HL-60/S4 treated with retinoic acid at 250 ng/mL for 4 days and 3 days (cell line): Measurements from ENCODE around the gene SRPRB.

Experiments
- in situ Hi-C: fragments of 300-500 bp; cut with MboI; formaldehyde crosslinking; loops from 2 replicates; pipeline ENCODE4 v1.7.0; 2022; ENCODE audit warnings: low sequenced_read_pairs

SRPRB gene

DNA sequence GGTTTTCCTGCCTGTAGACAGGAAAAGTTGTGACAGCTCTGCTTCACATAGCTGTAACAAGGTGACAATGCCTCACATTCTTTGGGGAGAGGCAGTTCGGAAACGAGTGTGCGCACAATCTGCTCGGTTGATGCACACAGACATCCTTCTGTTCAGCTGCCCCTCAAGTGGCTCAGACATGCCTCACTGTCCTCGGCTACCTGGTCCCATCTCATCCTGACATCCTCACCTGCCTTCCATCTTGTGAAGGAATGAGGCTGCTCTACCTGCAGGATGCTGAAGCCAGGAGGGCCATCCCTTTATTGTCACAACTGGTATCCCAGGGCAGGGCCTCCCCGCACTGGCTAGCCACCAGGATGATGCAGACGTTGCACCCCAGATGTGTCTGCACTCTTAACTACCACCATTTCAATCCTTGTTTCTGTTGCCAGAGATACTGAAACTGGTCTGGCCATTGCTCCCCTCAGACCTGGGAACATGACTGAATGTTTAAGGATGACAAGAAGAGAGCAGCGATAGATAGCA is 19.4 kb downstream of the SRPRB start:
- in situ Hi-C loops: loop anchor here (25.0 kb wide), 1 partner anchor 387 kb away; no protein-coding TSS in a partner anchor

DNA sequence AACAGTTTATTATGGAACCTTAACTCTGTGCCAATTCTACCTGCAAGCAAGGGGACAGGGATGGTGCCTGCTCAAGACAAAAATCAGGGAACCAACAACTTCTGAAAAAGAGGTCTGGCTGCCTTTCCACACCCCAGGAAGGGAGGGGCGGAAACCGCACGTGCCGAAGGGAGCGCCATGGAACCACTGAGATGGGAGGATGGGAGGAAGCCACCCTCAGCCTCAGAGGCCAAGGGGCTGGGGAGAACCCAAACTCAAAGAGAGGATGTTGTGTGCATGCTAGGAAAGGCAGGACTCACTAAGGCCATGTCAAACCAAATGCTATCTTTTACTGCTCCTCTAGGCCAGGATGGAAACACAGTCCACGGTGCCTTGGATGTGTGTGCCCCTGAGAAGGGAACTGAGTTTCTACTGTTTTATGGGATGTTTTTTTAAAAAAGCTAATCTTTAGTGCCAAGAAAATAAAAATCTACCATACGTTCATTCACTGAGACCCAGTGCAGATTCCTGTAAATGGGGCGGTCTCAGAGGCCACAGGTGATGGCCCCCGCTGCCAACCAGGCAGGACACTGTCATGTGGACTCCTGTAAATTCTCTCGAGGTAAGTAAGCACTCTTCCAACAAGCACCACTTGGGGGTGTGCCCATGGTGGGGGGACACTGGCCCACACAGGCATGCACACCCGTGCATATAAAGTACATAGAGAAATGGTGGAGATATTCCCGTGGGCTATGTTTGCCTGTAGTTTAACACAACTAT is 20.5 kb downstream of the SRPRB start:
- in situ Hi-C loops: no loop called here

DNA sequence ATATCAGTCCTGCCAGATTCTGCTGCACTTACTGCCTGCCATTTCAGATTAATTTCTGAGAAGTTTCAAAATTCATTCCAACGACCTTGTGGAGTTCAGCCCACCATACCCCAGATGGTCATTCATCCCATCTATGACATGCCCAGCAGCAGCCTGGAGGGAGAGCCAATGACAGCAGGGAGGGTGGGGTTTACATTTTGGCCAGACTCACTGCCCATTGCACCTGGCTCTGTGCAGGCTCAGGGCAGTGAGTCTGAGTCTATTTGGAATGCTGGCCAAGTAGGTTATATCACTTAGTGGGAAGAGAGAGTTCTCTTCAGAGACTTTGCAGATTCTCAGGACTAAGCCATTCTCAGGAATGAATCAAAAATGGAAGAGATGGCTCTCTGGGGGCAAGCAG is 21.5 kb downstream of the SRPRB start:
- in situ Hi-C loops: no loop called here

DNA sequence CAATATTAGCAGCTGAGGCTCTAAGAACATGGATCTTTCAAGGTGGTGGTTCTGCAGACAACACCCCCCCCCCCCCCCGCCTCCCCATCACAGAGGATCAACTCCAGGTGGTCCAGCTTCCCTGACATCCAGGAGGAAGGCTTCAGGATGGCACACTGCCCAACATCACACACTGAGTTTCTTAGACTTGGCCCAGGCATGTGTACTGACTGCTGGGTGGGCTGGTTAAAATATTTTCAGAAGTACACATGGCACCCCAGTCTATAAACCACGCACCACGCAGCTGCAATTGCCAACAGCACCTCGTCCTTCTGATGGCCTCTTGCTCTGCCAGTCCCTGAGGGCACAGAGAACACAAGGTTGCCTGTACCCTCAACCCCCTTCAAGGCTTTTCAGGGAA is 22.1 kb downstream of the SRPRB start:
- in situ Hi-C loops: no loop called here

DNA sequence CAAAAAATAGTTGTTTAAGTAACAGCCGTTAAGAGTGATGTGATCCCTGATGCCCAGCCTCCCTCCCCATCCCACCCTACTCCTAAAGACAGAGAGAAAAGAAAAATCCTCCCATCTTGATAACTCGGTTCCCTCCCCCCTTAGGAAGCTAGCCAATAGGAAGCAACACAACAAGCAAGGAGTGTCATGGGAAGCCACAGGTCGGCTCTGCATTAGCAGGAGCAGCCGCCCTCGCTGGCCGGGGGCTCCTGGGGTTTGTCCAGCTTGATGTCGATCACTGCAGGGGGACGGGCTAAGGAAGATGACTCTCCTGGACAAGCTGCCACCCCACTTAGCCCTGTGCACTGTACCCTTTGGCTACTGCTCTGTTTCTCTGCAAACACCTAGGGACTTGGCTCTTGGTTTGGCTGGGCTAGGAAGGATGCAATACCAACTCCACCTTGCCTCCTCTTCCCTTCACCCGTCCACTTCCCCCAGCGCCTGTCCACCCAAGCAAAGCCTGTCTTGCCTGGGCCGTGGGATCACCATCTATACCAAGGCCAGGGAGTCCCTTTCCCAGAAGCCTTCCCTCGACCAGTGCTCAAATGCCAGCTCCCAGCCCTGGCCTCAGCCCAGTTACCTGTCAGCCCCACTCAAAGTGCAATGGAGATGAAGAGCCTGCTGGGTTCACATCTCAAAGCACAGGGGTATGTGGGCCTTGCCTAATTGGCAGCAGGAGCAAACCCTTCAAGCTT is 23.1 kb downstream of the SRPRB start:
- in situ Hi-C loops: no loop called here

DNA sequence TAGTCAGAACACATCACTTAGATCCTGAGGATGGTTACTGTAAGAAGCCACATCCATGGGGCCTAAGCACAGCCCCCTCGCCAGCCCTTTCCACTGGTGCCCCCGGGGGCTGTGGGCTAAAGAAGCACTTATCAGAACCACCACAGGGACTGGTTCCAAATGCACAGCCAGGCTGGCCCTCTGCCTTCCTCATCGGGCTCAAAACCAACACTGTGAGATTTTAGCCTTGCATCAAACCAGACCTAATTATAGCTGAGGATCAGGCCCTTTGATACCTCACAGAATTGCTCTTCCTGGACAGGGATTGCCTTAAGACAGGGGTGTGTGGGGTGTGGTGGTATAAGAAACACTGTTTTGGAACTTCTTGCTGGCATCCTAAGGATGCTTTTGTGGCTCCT is 23.7 kb downstream of the SRPRB start:
- in situ Hi-C loops: no loop called here

DNA sequence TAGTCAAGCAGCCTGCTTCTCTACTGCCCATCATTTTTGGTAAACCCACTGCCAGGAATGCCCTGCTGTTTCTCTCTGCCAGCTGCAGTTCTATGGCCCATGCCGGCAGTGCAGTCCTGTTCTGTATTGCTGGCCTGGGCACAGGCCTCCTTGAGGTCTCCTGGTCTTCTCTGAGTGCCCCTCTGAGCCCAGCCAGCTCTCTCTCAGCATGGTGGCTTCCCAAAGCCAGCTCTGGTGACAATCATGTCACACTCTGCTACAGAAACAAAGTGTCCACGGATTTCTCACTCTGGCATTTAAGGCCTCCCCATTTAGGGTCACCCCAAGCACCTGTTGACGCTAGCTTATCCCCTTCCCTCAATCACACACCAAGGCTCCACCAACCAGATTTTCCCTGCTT is 24.5 kb downstream of the SRPRB start:
- in situ Hi-C loops: no loop called here

DNA sequence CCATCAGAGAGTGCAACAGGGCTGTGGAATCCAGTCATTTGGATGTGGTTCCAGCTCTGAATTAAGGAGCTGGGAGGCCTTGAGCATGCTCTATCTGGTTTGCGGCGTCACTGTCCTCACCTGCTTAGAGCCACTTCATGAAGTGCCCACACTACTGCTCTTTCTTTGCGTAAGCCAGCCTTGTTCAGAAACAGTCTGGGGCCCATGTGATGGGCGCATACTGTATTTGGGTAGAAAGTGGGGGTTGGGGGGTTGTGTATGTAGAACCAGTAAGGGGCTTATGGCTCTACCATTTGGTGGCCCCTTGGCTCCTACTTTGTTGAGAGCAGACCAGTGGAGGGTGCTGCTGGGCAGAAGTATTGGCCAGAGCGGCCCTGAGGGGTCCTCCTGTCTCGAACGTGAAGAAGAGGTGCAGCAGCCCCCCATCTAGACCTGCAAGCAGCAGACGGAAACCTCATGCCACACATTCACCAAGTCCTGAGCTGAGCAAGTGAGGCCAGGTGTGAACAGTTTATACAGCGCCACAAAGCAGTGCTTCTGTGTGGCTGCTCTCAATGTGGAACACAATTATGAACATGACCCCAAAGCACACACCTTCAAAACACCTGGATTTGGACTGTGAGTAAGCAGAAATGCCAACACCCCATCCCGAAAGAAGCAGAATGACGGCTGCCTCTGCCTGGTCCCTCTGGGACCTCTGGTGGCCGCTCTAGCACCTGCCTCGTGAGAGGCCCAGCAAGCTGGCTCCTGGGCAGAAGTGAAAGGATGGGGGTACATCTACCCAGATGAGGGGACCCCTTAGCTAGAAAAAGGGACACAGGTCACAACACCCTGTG is 26.6 kb downstream of the SRPRB start:
- in situ Hi-C loops: no loop called here

DNA sequence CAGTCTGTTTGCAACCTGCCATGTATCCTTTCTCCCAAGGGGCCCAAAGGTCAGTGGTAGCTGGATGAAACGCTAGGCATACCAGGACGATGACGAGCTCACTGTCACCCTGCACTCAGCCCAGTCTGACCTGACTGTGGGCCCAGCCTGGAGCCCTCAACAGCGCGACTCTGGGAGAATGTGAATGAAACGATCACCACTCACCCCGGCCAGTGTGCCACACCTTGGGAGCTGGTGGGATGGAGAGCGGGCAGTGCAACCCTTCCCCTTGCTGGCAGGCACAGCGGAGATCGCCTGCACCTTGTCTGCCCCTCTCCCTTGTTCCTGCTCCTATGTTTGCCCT is 27.2 kb downstream of the SRPRB start:
- in situ Hi-C loops: no loop called here

DNA sequence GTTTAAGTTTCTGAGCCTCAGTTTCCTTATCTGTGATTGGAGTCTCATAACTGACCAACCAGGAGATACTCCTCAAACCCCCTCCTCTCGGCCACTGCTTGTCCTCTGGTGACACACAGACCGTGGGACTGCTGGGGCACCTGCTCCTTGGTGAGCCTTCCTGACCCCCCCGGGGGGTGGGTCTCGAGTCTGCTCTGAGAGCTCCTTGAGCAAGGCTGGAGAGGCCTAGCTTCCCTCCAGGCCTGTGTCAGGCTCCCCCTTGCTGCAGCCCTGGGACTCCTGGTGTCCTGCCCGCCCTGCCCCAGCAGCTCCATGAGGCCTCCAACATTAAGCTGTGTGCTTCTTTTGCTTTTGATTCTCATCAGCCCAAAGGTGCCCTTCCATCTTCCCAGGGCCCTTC is 27.7 kb downstream of the SRPRB start:
- in situ Hi-C loops: no loop called here

DNA sequence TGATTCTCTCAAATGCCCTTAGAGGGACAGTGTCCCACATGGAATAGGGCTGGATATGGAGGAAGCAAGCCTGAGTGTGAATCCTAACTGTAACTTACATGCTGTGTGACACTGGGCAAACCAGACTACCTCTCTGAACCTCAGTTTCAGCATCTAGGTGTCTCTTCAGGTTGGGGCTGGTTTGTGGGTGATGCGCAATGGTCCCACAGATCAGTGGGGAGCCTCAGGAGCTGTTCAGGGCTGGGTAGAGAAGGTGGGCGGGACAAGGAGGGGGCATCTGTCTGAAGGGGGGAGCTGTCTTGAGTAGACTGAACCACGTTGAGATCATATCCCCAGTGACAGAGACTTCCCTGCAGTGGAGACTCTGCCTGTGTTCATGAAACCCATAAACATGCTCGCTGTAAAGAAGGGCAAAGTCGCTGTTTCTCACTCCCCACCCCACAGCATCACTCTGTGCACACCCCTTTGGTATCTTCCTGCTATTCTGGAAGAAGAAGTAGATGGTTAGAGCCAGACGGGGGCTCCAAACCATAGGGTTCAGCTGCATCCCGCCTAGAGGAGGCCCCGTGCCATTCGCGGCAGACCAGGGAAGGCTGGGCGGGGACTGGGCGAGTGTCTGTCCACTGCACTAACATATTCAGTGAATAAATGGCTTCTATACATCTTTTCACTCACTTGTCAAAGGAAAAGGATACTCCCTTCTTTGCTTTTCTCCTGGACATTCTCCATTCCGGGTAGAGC is 28.4 kb downstream of the SRPRB start:
- in situ Hi-C loops: no loop called here

DNA sequence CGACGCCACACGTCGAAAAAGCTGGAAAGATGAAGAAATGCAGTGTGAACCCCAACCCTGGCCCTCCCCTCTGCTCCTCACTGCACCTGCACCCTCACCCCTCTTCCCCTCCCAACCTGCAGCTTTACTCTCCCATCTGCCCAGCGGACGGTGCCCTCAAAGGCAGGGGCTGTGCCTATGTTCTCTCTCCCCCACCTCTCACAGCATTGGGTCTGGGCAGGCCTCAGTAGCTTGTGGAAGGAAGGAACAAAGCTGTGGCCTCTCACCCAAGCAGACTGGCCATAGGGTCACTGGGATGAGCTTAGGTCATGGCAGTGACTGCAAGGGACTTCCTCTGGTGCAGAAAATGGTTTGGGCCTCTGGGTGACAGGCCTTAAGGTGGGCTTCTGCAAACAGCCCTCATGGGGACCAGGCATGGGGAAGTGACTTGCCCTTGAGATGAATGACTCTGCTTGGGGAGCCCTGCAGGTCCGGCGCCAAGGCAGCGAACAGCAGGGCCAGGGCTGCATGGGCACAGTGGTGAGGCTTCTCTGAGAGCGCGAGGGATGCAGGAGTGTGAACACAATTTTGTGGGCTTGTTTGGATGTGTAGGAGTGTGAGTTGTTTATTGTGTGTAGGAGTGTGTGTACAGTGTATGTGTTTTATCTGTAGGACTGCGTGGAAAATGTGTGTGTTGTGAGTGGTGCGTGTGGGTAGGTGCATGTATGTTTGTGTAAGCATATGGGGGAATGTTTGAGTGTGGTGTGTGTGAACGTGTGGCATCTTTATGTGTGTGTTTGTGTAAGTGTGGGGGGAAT is 29.2 kb downstream of the SRPRB start:
- in situ Hi-C loops: no loop called here

DNA sequence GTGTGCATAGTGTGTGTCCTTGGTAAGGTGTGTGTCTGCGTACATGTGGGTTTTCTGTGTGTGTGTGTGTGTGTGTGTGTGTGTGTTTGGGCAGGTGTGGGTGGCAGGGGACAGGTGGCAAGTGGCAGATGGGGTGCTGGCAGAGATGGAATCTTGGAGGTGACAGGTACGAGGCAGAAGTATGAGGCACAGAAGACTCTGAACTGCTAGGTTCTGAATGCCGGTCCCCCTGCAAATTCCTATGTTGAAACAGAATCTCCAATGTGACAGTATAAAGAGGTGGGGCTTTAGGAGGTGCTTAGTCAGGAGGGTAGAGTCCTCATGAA is 29.8 kb downstream of the SRPRB start:
- in situ Hi-C loops: no loop called here

DNA sequence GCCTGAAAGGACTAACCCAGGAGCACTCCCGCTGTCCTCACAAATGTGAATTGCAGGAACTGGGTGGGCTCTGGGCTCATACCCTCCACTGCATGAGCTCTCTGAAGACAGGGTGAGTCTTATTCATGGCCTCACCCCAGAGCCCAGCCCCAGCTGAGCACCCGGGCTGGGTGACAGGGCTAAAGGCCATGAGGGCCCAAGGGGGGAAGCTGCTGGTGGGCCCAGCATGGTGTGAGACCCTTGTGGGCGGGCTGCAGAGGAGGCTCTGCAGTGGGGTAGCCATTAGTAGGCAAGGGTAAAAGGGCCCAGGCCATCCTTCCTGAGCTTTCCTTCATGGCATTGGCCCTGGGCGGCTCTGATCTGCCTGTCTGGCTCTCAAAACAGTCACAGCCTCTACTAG is 30.3 kb downstream of the SRPRB start:
- in situ Hi-C loops: no loop called here

DNA sequence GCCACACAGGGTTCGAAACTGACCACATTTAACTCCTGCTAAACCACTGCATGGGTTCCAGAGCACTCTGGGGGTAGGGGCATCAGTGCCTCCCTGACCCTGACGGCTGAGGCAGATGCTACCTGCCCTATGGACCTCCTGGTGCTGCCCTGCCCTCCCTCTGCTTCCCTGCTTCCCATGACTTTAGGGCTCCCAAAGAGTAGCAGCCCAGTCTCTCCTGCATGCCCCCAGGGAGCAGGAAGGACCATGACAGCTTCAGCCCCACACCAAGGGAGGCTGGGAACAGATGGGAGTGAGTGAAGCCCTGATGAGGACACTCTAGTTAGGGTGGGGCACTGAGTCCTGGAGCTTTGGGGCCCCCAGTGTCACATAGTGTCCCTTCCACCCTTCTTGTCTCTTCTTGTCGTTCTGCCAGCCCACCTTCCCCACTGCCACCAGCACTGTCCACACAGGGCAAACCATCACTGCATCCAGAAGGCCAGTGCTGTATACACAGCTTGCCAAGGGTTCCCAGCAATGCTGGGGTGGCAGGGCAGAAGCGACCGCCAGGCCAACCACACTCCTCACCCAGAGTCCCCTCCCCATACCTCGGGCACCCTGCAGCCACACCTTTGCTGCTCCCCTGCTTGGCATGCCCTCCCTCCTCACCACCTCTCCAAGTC is 31.0 kb downstream of the SRPRB start:
- in situ Hi-C loops: no loop called here

DNA sequence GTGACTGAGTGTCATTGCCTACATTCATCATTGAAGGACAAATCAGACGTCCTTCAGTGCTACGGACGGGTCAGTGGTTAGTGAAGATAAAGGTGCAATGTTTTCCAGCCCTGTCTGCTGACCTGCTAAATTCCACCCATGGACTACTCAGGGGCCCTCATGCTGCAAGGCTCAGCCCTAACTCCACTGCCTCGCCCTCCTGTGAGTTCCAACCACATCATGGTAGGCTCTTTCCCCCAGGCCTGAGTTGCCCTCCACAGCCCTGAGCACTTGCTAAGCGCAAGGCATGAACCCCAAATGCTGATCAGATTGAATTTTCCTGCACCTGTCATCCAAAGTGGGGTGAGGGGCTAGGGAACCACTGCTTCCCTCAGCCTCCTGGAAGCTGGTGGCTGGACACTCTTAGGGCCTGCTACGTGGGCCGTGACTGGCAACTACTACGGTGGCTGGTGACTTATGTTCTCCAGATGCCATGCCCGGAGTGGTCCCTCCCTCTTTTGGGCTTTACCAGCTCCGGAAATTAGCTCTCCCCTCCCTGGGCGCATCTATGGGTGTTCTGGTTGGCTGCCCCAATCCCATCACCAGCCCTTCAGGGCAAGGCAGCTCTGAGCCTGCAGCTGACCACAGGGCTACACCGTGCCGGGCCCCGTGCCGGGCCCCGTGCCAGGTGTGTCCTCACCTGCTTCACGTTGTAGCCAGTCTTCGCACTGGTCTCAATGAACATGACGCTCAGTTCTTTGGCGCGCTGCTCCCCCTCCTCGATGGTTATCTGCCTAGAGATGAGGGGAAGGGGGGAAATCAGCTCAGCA is 32.1 kb downstream of the SRPRB start:
- in situ Hi-C loops: no loop called here

DNA sequence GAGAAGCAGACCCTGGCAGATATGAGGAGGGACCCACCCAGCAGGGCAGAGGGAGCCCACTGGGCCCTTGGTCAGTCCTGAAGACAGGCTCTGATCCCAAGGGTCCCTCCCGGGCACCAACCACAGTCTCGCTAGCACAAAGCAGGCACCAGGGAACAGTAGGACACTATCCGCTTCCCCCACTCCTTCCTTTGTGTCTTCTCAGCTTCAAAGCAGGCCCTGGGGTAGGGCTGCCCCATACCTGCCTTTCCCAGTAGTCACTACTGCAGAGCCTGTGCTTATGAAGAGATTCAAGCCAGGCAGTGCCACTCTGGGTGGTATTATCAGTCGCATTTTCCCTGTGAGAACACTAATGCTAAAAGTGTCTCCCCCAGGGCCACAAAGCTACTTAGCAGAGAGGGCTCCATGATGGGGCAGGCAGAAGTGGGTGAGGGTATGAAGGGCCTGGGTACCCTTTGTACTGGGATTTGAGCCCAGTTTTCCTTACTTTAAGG is 32.7 kb downstream of the SRPRB start:
- in situ Hi-C loops: no loop called here

DNA sequence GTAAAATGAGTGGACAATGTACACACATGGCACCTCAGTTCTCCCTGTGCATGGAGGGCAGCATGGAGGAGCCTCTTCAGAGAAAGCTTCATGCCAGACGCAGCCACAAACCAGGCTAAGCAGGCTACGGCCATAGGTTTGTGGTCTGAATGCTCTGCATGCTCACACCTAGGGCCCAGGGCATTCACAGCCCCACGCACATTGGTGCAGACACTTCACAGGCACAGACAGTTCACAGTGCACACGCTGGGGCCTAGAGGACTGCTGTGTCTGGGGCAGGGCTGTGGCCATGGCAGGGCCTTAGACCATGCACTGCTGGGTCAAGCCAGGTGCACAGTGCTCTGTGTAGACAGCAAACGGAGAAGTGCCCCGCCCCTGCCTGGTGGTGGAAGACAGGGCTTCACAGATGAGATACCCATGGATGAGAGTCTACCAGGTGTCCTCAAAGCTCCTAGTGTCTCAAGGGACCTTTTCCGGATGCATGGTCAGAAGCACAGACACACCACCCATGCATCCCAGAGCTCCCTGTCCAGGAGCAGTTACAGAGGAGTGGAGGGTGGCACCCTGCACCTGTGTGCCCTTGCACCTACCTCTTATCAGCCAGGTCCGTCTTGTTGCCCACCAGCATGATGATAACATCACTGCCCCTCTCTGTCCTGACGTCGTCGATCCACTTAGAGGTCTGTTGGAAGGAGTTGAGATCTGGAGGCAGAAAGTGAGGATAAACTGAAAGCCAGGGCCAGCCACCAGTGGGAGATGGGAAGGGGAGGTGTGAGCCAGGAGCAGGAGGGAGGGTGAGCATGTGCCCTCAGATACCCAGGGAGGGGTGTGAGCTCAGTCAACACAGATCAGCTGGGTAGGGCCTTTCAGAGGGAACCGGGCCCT is 33.5 kb downstream of the SRPRB start:
- in situ Hi-C loops: no loop called here
